HG02642 (cell line): ENCODE data around the gene TINAGL1.

Source experiments
- ATAC-seq: cut with Tn5 transposase; IDR thresholded peaks from one replicate; pipeline ENCODE4 v1.9.1; 2021; ENCODE audit warnings: mild to moderate bottlenecking; ENCODE audit not compliant: unreplicated experiment, poor library complexity

TINAGL1 gene

DNA sequence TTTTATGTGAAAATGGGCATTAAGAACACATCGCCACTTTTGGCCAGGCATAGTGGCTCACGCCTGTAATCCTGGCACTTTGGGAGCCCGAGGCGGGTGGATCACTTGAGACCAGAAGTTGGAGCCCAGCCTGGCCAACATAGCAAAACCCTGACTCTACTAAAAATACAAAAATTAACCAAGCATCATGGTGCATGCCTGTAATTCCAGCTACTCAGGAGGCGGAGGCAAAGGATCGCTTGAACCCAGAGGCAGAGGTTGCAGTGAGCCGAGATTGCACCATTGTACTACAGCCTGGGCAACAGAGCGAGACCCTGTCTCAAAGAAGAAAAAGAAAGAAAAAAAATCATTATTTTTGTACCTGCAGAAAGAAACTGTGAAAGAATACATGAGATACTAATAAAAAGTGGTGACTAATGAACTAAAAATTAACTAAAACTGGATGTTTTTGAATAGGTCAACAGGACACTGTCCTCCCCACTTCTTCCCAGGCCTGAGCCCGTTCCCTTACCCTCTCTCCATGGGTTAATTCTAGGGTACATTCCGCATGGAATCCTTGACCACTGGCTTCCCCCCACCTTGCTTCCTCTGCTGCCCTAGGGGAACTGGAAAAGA is 8.3 kb upstream of the TINAGL1 start:
- no peak for ATAC-seq

DNA sequence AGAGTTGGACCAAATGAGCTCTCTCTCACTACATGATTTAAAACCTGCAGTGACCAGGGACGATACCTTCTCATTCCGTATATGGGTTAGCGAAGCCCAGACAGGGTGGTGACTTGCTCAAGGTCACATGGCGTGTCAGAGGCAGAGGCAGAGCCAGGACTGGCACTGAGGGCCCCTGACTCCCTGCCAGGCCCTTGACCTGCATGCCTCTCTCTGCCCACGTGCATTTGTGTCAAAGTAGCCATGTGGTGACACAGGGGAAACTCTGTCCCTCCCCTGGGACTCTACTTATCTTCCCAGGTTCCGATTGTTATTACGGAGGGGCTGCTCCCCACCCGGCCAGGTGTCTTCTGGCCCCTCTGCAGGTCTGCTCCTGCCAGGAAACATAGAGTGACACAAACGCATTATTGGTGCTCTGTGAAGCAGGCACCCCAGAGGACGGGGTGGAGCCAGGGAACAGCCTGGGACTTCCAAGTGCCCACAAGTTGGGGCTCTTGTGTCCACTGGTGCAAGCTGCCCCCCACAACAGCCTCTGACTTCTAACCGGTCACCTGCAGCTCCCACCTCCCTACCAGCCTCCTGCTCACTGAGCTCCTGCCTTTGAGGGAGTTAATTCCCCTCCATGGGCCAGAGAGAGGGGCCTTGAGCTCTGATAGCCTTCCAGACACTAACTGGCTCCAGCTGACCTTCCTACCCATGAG is 7.3 kb upstream of the TINAGL1 start:
- no peak for ATAC-seq

DNA sequence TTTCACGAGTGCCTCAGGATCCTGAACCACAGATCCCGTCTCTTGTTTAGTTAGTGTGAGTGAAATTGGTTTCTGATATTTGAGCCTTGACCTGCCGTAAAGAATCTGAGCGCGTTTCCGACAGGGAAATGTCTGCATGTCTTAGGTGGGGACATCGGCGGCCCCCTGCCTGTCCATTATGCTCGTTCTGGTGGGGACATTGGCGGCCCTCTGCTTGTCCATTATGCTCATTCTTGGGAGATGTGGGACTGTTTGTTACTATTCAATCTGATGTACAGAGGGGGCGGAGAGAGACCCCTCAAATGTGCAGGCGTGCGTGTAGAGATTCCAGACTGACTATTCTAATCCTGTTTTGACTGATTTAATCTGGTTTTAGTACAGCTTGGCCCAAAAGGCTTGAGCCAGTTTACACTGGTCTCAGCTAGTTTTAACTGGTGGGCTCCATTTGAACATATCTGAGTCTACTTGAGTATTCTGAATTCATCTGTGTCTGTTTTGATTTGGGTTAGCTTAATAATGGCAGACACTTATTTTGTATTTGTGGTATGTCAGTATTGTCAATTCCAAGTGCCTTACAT is 6.6 kb upstream of the TINAGL1 start:
- no peak for ATAC-seq

DNA sequence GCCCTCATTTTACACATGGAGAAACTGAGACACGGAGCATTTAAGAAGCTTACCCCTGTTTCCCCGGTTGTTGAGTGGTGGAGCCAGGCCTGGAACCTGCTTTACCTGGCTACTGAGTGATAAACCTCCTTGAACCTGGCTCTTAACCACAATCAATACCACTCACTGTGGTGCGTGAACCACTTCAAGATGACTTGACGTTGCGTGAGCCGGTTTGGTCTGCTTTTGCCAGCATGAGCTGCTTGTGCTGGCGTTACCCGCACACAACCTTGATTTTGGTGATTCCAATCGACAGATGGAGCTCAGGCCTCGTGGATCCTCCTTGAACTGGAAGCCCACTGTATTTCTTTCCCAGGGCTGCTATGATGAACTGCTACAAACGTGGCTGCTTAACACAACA is 6.1 kb upstream of the TINAGL1 start:
- no peak for ATAC-seq

DNA sequence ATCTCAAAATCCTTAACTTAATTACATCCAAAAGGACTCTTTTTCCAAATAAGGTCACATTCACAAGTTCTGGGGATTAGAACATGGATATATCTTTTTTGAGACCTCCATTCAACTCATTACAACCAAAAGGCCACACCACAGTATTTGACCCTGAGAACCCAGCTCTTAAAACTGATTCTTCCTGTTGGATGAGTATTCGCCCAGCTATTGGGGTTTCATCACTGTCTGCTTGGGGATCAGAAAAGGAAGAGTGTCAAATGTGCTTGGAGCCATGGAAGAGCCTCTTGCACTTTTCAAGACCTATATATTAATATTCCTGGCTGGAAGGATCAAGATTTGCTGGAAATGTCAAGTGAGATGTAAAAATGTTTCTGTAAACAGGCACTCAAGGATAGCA is 5.4 kb upstream of the TINAGL1 start:
- ATAC-seq = no peak

DNA sequence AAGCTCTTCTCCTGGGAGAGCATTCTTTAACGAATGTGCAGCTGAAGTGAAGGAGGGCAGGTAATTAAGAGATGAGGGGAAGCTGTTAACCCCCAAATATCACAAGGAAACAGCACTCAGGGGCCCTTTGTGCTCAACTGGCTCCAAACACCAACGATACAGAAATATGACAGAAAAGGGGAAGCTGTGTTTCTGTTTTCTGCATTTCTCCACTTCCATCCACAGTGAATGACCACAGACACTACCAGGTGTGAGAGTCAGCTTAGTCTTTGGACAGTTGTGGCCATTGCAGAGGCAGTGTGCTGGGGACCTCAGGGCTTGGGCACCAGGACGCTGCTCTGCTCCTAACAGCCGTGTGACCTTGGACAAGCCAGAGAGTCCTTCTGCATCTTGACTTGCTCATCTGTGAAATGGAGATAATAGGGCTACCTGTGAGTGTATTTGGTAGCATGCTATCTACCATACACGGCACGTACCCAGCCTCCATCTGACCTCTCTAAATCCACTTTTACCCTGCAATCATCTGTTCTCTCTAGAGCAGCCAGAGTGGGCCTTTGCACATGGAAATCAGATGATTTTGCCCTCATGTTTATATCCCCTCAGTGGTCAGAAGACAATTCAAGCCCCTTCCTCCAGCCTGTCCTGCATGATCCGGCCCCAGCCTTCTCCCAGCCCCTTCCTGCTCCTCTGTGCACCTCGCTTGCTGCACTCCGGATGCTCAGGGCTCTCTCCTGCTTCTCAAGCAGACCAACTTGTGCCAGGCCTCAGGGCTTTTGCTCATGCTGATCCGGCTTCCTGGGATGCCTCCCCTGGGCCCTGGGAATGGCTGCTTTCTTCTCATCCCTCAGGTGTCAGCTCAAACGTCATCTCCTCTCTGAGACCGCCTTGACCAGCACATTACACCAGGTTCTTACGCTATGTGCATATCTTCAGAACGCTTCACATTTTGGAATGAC is 4.7 kb upstream of the TINAGL1 start:
- ATAC-seq = no peak

DNA sequence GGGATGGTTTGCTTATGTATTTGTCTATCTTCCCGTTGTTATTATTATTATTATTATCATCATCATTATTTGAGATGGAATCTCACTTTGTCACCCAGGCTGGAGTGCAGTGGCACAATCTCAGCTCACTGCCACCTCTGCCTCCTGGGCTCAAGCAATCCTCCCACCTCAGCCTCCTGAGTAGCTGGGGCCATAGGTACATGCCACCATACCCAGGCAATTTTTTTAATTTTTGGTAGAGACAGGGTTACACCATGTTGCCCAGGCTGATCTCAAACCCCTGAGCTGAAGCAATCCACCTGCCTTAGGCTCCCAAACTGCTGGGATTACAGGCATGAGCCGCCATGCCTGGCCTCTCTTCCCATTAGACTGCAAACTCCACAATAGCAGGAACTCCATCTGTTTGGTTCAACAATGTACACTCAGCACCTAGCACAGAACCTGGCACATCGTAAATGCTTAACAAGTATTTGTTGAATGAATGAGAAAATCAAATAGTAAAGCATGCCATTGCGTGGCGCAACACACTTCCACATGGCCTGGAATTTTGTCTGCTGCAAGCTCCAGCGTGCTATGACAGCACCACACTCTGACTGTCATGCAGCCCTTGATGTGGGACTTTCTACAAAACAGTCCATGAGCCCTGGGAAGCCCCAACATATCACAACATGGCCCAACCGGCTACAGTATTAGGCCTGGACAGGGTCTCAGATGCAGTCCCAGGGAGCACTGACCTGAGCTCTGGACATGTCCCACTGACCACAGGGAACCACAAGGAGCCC is 3.8 kb upstream of the TINAGL1 start:
- ATAC-seq = no peak

DNA sequence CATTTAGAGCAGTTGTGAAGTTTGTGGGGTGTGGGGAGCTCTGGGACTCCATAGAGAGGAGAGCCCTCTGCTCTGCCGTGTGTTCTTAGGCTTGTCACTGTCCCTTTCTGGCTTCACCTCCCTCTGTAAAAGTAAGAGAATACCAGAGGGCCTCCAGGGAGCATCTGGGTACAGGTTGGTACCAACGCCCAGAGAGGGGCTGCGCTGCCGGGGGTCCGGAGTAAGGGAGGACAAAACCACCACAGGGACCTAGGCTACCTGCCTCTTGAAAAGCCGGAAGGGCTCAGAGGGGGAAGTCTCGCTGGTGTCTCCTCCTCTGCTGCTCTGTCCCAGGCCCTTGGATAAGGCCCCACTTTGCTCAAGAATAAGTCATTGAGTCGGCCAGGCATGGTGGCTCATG is 3.1 kb upstream of the TINAGL1 start:
- no peak for ATAC-seq

DNA sequence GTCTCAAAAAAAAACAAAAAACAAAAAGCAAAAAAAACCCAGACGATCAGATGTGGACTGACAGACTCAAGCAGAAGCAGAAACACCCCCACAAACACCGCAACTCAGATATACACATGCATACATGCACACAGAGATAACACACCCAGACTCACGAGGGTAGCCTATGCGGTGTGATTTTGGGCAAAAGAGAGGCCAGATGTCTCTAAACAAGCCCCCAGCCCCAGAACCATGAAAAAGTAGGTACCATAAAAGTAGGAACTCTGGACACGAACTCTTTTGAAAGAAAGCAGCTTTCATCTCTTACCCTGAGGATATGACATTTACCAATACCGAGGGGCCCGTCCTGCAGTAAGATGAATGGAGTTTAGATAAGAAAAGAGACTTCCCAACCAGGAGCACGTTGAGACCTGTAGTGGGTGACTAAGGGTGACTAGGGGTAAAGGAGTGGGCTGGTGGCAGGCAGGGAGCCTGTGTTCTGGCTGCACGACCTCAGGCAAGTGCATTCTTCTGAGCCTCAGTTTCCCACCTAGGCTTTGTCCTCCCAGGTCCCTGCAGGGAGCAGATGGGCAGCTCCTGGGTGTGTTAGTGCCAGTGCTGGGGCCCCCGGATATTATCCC is 1.5 kb upstream of the TINAGL1 start:
- ATAC-seq = no peak

DNA sequence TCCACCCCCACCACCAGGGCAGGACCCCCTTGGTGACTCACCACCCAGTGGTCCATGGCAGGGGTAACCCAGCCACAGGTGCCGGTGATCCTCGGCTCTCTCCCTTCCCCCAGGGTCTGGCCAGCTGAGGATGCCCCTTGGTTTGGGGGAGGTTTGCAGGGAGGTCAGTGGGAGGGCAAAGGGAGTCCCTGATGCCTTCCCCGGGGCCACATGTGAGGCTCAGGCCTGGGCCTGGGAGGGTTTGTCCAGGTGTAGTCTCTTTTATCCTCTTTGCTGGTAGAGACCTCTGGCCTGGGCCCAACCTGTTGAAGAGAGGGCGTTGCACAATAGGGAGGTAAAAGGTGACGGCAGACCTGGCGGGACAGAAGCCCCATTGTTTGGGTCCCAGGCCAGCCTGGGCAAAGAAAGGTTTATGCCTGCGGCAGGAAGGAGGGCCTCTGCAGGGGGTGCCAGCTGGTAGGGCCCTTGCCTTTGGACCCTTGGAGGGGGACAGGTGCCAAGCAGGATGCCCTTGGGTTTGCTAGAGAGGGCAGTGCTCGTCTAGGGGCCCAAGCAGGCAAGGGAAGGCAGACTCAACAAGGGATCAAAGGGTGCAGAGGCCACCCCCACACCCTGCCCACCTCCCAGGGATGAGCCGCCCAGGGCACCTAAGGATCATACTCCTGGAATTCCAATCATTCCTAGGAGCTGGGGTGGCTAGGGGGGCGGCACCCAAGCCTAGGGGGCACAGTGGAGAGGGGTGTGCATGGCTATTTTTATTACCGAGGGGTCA is 760 bp upstream of the TINAGL1 start:
- no peak for ATAC-seq

DNA sequence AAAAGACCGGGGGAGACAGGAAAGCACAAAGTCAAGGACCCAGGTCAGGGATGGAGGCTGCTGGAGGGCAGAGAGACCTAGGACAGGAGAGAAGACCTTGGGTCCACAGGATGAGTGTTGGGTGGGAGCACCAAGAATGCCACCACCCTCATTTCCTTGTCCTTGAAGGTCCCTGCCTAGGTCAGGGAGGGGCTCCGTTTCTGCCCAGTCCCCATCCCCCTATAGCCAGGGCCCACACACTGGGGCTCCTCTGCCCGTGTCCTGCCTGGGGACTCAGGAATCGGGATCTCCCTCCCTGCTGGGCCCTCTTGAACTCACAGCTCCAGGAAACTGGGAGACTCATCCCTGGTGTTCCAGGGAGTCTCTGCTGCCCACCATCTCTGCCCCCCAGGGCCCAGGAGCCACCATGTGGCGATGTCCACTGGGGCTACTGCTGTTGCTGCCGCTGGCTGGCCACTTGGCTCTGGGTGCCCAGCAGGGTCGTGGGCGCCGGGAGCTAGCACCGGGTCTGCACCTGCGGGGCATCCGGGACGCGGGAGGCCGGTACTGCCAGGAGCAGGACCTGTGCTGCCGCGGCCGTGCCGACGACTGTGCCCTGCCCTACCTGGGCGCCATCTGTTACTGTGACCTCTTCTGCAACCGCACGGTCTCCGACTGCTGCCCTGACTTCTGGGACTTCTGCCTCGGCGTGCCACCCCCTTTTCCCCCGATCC is 584 bp downstream of the TINAGL1 start:
- ATAC-seq = no peak

DNA sequence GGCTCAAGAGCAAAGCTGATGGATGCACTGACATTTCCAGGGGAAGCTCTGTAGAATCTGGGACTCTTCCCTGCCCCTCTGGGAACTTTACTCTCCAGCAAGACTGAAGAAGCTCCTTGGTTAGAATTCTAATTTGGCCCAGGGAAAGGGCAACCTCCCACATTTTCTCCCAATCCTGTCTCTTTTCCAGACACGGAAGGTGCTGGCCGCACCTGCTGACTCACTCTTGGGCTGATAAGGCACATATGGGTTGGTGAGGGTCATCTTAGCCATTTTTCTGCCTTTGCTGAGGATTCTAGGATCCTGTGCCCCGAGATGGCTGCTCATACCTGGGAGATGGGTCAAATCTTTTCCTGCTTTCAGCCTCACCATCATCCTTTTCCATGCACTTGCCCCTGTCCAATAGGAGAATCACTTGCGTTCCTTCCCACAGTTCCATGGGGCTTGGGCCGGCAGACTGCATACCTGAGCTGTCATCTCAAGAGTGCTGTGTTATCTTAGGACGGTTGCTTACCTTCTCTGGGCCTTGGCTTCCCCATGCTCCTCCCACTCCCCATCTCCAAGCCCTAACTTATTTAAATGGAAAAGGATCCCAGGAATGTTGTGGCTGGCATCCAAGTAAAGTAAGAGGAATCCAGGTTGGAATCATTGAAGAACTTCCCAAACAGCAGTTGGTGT is 1.3 kb downstream of the TINAGL1 start:
- no peak for ATAC-seq

DNA sequence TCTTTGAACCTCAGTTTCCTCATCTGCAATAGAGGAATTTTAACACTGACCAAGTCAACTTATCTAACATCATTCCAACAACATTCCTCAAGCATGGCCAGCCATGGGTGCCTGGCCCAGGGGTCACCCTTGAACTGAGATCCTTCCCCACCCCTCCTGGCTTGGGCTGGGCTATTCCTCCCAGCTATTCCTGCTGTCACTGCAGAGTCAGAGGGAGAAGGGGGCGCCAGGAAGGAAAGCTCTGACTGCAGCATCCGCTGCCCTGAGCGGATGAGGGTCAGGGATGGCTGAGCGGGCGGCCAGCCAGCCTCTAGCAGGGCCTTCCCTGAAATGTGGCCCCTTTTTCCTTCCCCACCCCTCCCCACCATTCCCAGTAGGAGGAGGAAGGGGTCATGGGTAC is 3.1 kb downstream of the TINAGL1 start:
- ATAC-seq = no peak

DNA sequence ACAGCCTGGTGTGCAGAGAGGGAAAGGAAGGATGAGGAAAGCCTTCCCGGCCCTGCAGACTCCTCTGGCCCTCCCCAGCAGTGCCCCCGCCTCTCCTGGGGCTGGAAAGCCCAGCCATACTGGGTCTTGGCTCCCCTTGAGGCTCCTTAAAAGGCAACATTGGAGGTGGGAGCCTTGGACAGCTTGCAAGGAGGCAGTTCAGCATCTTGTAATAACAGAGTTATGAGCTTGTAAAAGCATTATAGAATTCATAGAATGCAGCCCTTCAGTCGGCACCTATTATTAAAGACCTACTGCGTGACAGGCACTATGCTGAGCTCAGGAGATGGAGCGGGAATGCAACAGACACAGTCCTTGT is 4.2 kb downstream of the TINAGL1 start:
- ATAC-seq = no peak

DNA sequence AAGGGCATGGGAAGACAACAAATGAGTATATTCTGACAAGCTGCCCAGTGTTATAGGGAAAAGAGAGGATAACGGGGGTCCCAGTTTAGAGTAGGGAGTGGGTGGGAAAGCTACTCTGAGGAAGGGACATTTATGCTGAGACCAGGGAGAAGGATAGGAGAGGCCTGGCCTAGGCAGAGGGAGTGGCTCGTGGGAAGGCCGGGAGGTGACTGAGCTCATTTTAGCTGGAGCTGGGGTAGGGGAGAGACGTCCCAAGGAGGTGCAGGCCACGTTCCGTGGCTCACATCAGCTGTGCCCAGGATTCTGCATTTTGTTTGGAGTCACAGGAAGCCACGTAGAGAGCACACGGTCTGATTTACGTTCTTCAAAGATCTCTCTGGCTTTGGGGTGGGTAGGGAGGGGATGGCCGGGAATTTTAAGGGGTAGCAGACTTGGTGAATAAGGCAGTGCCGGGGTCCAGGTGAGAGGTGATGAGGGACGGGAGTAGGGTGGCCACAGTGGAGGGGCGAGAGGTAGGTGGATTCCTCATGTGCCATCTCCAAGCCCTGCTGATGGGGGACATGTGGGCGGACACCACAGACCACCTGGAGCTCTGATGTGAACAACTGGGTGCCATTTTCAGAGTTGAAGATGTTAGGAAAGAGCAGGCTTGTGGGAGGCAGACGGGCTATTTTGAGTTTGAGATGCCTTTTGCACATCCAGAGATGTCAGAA is 4.7 kb downstream of the TINAGL1 start:
- ATAC-seq = no peak

DNA sequence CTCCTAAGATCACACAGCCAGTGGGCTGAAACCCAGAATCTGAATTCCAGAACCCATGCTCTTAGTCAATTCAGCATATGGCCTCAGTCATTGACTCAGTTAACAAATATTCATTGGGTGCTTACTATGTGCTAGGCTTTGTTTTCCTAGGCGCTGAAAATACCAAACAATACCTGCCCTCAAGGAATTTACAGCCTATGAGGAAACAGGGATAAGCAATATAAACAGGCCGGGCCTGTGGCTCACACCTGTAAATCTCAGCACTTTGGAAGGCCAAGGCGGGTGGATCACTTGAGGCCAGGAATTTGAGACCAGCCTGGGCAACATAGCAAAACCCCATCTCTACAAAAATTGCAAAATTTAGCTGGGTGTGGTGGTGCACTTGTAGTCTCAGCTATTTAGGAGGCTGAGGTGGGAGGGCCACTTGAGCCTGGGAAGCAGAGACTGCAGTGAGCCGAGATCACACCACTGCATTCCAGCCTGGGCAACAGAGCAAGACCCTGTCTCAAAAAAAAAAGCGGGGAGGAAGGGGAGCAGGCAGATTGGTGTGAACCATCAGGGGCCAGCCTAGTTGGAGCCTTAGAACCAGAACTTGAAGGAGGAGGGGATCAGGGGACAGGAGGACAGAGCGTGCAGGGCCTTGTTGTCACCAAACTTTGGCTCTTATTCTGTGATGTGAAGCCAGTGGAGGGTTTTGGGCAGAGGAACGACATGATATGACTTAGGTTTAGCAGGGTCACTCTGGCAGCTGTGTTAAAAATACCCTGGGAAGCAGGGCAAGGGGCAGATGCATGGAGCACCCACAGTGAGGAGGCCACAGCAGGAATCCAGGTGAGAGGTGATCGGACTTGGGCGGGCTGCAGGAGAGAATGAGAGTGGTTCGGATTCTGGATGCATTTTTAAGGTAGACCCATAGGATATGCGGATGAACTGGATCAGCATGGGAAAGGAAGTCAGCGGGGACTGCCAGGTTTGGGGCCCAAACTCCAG is 5.8 kb downstream of the TINAGL1 start:
- ATAC-seq = no peak
